Hypothalamus (tissue), 51 donors: Measurements from ENCODE around the gene HBG1.
"Not testable (repeated sequence)": the region's sequence is repeated elsewhere in the genome, so short reads cannot be mapped to it uniquely, and the experiment has no call there.

Experiments
- DNase-seq, 51 donors: peaks; one replicate each; lab custom pipeline; 2025; lab: John Stamatoyannopoulos, UW

The HBG1 gene

GRCh38 chr11:5279471-5280090 lies 29.9 kb upstream of the HBG1 start:
- DNase-seq: no peak

DNA sequence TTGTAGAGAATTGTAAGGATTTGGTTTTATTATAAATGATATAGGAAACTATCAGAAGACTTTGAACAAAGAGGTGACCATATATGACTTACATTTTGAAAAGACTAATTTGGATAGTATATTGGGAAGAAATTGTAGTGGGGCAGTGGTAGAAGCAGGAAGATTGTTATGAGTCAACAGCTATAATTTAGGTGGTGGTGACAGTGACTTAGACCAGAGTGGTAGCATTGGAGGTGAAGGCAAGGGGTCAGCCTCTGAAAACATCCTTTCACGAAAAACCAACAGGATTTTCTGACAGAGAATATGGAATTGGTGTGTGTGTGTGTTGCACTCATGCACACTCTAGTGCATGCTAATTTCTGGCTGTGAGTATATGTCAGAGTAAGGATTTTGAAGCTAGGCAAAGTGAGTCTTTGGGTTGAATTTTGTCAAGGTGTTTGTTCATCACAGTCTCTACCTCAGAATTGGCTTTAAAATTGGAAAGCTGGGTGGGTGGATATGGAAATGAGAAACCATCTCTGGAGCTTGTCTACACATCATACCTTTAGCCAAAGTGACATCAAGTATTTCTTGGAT lies 28.2 kb upstream of the HBG1 start:
- DNase-seq: no peak

DNA sequence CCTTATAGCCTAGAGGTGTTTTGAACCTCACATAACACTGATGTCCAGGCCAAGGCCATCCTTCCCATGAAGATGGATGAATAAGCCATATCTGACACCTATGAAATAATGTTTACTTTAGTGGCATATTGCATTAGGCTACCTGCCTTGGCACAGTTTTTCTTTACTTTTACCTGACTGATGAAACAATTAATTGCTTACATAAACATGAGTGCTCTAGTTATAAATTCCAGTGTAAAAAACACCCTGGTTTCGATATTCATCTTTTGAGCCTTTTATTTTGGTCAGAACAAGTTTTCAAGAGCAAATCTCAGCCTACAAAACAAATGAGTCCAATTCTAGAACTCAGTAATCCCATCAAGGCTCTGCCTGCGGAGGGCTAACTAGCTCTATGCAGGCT lies 27.0 kb upstream of the HBG1 start:
- no peak for DNase-seq

- no peak for DNase-seq
Observed at GRCh38 chr11:5275369-5276110, 25.9 kb upstream of the HBG1 start.

GRCh38 chr11:5274395-5274794 lies 24.7 kb upstream of the HBG1 start:
- no peak for DNase-seq

GRCh38 chr11:5272395-5273017 lies 22.8 kb upstream of the HBG1 start:
- DNase-seq: no peak

GRCh38 chr11:5269715-5270147 lies 20.1 kb upstream of the HBG1 start, which contains the start of gene HBE1:
Gene HBE1, minus strand, starts transcription at chr11:5269945. Its CDS starts 55 bp downstream, at chr11:5269890.
- DNase-seq: no peak

- no peak for DNase-seq
Observed at GRCh38 chr11:5267033-5267563, 17.4 kb upstream of the HBG1 start.

GRCh38 chr11:5266609-5267008 lies 17.0 kb upstream of the HBG1 start:
- no peak for DNase-seq

- DNase-seq: no peak
Observed at GRCh38 chr11:5265832-5266231, 16.2 kb upstream of the HBG1 start.

- DNase-seq: no peak
Observed at GRCh38 chr11:5258543-5259262, 9.0 kb upstream of the HBG1 start.

DNA sequence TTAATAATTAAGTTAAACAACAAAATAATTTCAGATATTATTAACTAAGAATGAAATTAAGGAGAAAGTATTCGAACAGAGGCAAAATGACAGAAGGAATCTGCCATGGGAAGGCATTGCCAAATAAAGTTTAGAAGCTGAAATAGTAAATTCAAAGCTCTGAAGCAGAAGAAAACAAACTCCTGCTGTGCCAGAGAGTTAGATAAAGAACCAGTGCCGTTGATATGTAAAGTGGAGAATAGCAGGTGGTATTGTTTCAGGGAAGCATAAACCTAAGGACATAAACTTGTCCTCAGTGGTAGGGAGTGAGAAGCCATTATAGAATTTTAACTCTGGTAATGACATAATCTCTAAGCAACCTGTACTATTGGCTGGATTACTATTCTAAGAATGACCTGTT lies 7.6 kb upstream of the HBG1 start:
- no peak for DNase-seq

- not testable (repeated sequence) for DNase-seq
Observed at GRCh38 chr11:5254646-5255413, 5.2 kb upstream of the HBG1 start, which contains the start of gene HBG2. Gene HBG2, minus strand, starts transcription at chr11:5254781. Its CDS starts 53 bp downstream, at chr11:5254728.

- DNase-seq: not testable (repeated sequence)
Observed at GRCh38 chr11:5254023-5254422, 4.4 kb upstream of the HBG1 start.

GRCh38 chr11:5253440-5253839 lies 3.8 kb upstream of the HBG1 start:
- not testable (repeated sequence) for DNase-seq

GRCh38 chr11:5252919-5253265 lies 3.2 kb upstream of the HBG1 start:
- DNase-seq: no peak

DNA sequence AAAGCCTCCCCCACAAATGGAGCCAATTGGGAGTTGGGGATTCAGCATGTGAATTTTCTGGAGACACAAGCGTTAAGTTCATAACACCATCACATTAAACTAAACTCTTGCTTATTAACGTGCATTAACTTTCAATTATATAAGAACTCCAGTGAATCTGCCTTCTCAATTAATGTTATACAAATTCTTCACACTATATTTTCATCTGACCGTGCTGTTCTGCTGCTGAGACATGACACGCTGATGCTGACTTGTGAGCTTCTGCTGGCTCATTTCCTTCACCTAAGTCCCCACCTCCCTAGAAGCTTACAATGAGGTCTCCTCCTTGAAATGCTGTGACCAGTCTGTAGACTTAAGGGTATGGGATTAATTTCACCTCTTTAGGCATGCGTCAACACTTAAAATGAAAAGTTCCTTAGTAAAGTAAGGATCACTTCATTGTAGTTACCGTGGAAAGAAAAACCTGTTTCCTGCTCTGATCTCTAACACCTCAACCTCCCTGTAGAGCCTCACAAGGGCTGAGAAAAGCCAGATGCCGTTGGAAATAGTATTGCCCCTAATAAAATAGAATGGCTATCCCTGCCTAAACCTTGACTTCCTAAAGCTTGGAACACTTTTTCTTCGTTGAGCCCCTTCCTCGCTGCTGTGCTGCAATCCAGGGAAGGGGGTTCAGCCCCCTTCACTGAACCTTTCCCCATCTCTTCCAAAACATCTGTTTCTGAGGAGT lies 2.7 kb upstream of the HBG1 start:
- DNase-seq: no peak

DNA sequence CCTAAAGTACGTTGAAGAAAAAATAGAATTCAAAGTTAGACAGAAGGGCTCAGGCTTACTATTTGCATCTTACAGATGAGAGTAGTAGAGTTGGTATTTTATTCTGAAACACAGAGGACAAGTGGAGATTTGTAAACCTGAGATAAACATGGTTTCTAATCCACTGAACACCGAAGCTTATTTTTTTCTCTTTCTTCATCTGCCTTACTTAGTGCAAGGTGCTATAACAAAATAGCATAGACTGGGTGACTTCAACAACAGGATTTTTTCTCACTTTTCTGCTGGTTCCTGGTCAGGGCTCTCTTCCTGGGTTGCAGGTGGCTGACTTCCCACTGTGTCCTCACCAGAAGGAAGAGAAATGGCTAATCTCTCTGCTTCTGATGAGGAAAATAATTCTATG lies 2.1 kb upstream of the HBG1 start:
- no peak for DNase-seq

DNA sequence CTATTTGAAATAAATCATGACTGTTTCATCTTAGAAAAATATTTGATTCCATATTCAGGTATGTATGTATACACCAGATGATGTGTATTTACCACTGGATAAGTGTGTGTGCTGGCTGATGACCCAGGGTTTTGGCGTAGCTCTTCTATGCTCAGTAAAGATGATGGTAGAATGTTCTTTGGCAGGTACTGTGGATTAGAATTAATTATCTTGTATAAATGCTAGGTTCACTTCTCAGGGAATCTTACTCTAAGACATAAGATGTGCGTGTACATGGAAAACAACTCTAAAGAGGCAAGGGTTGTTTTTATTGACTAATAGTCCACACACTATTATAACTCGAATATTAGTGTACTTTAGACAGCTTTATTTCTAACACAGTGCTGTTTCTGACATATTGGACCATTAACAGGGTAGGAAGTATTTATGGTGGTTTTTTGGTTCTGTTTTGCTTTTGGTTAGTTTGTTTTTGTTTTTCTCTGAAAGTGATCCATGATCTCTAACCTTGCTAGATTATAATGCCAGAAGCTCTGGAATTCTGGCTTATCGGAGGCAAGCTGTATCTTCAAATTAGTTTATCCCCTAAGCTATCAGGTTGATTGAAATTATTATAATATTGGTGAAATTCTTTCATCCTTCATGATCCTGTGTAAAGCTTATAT lies 1.0 kb upstream of the HBG1 start:
- DNase-seq: no peak
